A549 (cell line): ENCODE measurements around the gene BFSP2. TPM values are rescaled to one million over a fixed set of nuclear protein-coding genes. Genes with fewer than 3 reads are reported as not detected.

Experiments used
- ATAC-seq, 2 experiments: fragments of 200-7000 bp in 1 of 2; fragments of >200 bp in 1 of 2; cut with Nextera tagmentation in 1 of 2; cut with Tn5 transposase in 1 of 2; 3 replicates each; pipeline versions ENCODE4 v1.8.0 to v1.9.1; 2018 to 2020; ENCODE audit warnings: mild to moderate bottlenecking in 1 of 2, moderate library complexity in 1 of 2
- CTCF ChIA-PET: fragments of 300-600 bp; sonication (Branson Sonifier 250); formaldehyde crosslinking; extraction: SDS; loops from one replicate; lab custom pipeline; 2021; ENCODE audit warnings: antibody characterized with exemption, inconsistent platforms; lab: Yijun Ruan, JAX
- POLR2A ChIA-PET: fragments of 350-600 bp; formaldehyde crosslinking; extraction: SDS; loops from one replicate; lab custom pipeline; 2021; ENCODE audit warnings: antibody characterized with exemption, inconsistent platforms; lab: Yijun Ruan, JAX
- DNase-seq, 2 experiments: peaks; one replicate each; pipeline versions ENCODE4 v3.0.0 to v3.0.0-alpha.2; 2011 to 2016; ENCODE audit warnings: low read depth in 1 of 2, low spot score in 1 of 2
- FAIRE-seq: peaks from 2 replicates; lab custom pipeline; 2011; peaks lifted over from hg19 to GRCh38; lab: Jason Lieb, UNC
- H3K27ac ChIP-seq, 2 experiments: fragments of >200 bp; sonication (Bioruptor Twin); formaldehyde crosslinking; 3 replicates each; pipeline ENCODE4 v1.5.1; 2016 to 2017
- H3K4me1 ChIP-seq: fragments of >200 bp; sonication (Bioruptor Twin); formaldehyde crosslinking; 3 replicates; pipeline ENCODE4 v1.6.1; 2016
- H3K4me2 ChIP-seq: fragments of >200 bp; sonication (Bioruptor Twin); formaldehyde crosslinking; 3 replicates; pipeline ENCODE4 v1.6.1; 2016
- H3K4me3 ChIP-seq: fragments of >200 bp; sonication (Bioruptor Twin); formaldehyde crosslinking; 3 replicates; pipeline ENCODE4 v1.5.1; 2016
- H3K9me3 ChIP-seq: fragments of >200 bp; sonication (Bioruptor Twin); formaldehyde crosslinking; 3 replicates; pipeline ENCODE4 v1.6.1; 2016
- BCL3 ChIP-seq: fragments of >200 bp; sonication (Bioruptor Twin); formaldehyde crosslinking; IDR thresholded peaks from 3 replicates; pipeline ENCODE4 v1.6.1; 2016
- CBX8 ChIP-seq: fragments of 200-600 bp; sonication (generic); IDR thresholded peaks from 2 replicates; pipeline ENCODE4 v1.6.1; 2016
- CEBPB ChIP-seq, 2 experiments: fragments of >200 bp in 1 of 2; sonication (Bioruptor Twin) in 1 of 2; formaldehyde crosslinking in 1 of 2; IDR thresholded peaks; 2 replicates each; pipeline ENCODE4 v1.6.1; 2012 to 2016
- EHF ChIP-seq: fragments of 250-450 bp; sonication (Bioruptor Pico); IDR thresholded peaks from 2 replicates; pipeline ENCODE4 v1.5.0; 2020; ENCODE audit warnings: mild to moderate bottlenecking
- ESRRA ChIP-seq: fragments of 150-350 bp; IDR thresholded peaks from 2 replicates; pipeline ENCODE4 v1.6.1; 2014; ENCODE audit warnings: mild to moderate bottlenecking, low read length, borderline replicate concordance
- GATA3 ChIP-seq: IDR thresholded peaks from 2 replicates; pipeline ENCODE4 v1.6.1; 2012; ENCODE audit warnings: borderline replicate concordance
- HDAC2 ChIP-seq: fragments of 200-600 bp; sonication (generic); IDR thresholded peaks from 2 replicates; pipeline ENCODE4 v1.6.1; 2016
- HMGXB4 ChIP-seq: fragments of 250-450 bp; sonication (Bioruptor Pico); IDR thresholded peaks from 2 replicates; pipeline ENCODE4 v1.5.0; 2021; ENCODE audit warnings: mild to moderate bottlenecking, moderate library complexity, borderline replicate concordance
- HOXB13 ChIP-seq: fragments of 250-450 bp; sonication (Bioruptor Pico); IDR thresholded peaks from 2 replicates; pipeline ENCODE4 v1.5.0; 2020; ENCODE audit warnings: low read depth, mild to moderate bottlenecking, moderate library complexity
- JUN ChIP-seq, 2 experiments: fragments of >200 bp; sonication (Bioruptor Twin); formaldehyde crosslinking; IDR thresholded peaks; 2 replicates in 1 of 2; 3 replicates in 1 of 2; pipeline ENCODE4 v1.6.1; 2016 to 2017
- USF2 ChIP-seq: fragments of 450-650 bp; IDR thresholded peaks from 2 replicates; pipeline ENCODE4 v1.6.1; 2014; ENCODE audit warnings: antibody characterized with exemption
- ZFP36 ChIP-seq: fragments of 450-650 bp; IDR thresholded peaks from 2 replicates; pipeline ENCODE4 v1.6.1; 2014; ENCODE audit warnings: borderline replicate concordance; ENCODE audit not compliant: partially characterized antibody
- ZNF302 ChIP-seq: fragments of 250-450 bp; sonication (Bioruptor Pico); IDR thresholded peaks from 2 replicates; pipeline ENCODE4 v1.9.0; 2021; ENCODE audit warnings: inconsistent platforms, mild to moderate bottlenecking, moderate library complexity
- ZSCAN20 ChIP-seq: fragments of 250-450 bp; sonication (Bioruptor Pico); IDR thresholded peaks from 2 replicates; pipeline ENCODE4 v1.8.0; 2022; ENCODE audit warnings: mild to moderate bottlenecking, moderate library complexity
- WGBS: methylation state at CpG from one replicate; pipeline ENCODE4 v1.1.6; 2017; ENCODE audit errors: missing lambda C conversion rate; 5-methylcytosine and 5-hydroxymethylcytosine counted together
- polyA plus RNA-seq, 4 experiments: library from polyadenylated mRNA; depleted of rRNA in 3 of 4; stranded (reverse); fragments of >200 nt; fragmentation: RNase III in 1 of 4; extraction: RNeasy Plus Mini Kit Qiagen cat#74134 plus additional on column Dnase treatment in 1 of 4; gene quantifications; 2 replicates in 3 of 4; 3 replicates in 1 of 4; pipeline ENCODE4 v1.2.3, GENCODE V29; 2011 to 2017

The BFSP2 gene
- polyA plus RNA-seq, 2 of the 4 experiments (the other 2 are of a cell fraction): 0.18 TPM; not detected in 1

- POLR2A ChIA-PET: no interaction called here
- CTCF ChIA-PET: no interaction called here
- no peak for FAIRE-seq
These were observed 48.7 kb downstream of the BFSP2 start for GRCh38 chr3:133448478-133449122.

GRCh38 chr3:133451309-133451708 is 51.5 kb downstream of the BFSP2 start:
- no peak for TF ChIP-seq CEBPB (IDR thresholded peaks at IDR 0.05)
- no peak for TF ChIP-seq JUN (IDR thresholded peaks at IDR 0.05)
- no peak for TF ChIP-seq ZNF302 (CRISPR knock-in tag)
- no peak for TF ChIP-seq HDAC2
- TF ChIP-seq ZFP36: no peak
- no peak for TF ChIP-seq ESRRA
- no peak for TF ChIP-seq HOXB13 (CRISPR knock-in tag)
- no peak for TF ChIP-seq EHF (CRISPR knock-in tag)
- TF ChIP-seq CBX8: no peak
- TF ChIP-seq HMGXB4 (CRISPR knock-in tag): no peak
- TF ChIP-seq ZSCAN20 (CRISPR knock-in tag): no peak
- TF ChIP-seq USF2: no peak
- no peak for TF ChIP-seq BCL3
- TF ChIP-seq, all 56 proteins: peak for 0
- Histone ChIP-seq H3K4me1 (peaks cover 25% of the 10 kb centered on the region), H3K27ac (no peak overlapping the region), H3K4me3 (no peak overlapping the region), H3K4me2 (no peak overlapping the region), H3K9me3 (no peaks in the 10 kb centered on the region)
- no peak for ATAC-seq
- WGBS: 92% methylated on average over 3 of the region's 3 CpGs
- ChIA-PET CTCF (interaction anchor here (1.2 kb wide), 1 partner anchor 14 kb away, joined by 5 read pairs; no protein-coding TSS in a partner anchor), POLR2A (no interaction called here)
- no peak for FAIRE-seq
- no peak for DNase-seq

More at GRCh38 chr3:133448478-133449122, 48.7 kb downstream of the BFSP2 start:
- Histone ChIP-seq H3K4me2 (no peak overlapping the region), H3K4me3 (no peak overlapping the region), H3K9me3 (no peaks in the 10 kb centered on the region), H3K27ac (no peak overlapping the region), H3K4me1 (peaks cover 34% of the 10 kb centered on the region)
- ATAC-seq (no peak), DNase-seq (no peak)
- WGBS: 62% methylated on average over 4 of the region's 4 CpGs
- TF ChIP-seq ZNF302 (CRISPR knock-in tag): no peak

GRCh38 chr3:133452641-133453319 is 52.9 kb downstream of the BFSP2 start:
- peak in 1 of 2 experiments; percentile 32 for DNase-seq
- CTCF ChIA-PET: interaction anchor here (0.6 to 1.3 kb wide), 4 partner anchors 11 to 318 kb away, joined by 3 read pairs; no protein-coding TSS in a partner anchor
- Histone ChIP-seq H3K4me2 (peak overlapping the region; percentile 51), H3K27ac (peak overlapping the region; percentile 21 to 73; a peak in 4 of 6 replicates)
- POLR2A ChIA-PET: interaction anchor here (1.7 kb wide), 1 partner anchor 121 kb away, joined by 5 read pairs; the partner anchor contains the start of gene CDV3
- no peak for FAIRE-seq
- TF ChIP-seq GATA3 (peak; percentile 86), HMGXB4 (CRISPR knock-in tag) (no peak)
- TF ChIP-seq, all 56 proteins: peak for 1
- peak; percentile 47 to 77; a peak in 4 of 6 replicates for ATAC-seq
- no peak overlapping the region for H3K4me3 ChIP-seq
- H3K9me3 ChIP-seq: no peaks in the 10 kb centered on the region
- 9% methylated on average over 5 of the region's 5 CpGs for WGBS
- peaks cover 25% of the 10 kb centered on the region for H3K4me1 ChIP-seq
